ENCODE measurements around the gene SRP9. TPM values are rescaled to one million over a fixed set of nuclear protein-coding genes. Genes with fewer than 3 reads are reported as not detected.

SRP9 gene
- total and polyA plus RNA-seq, 12 donors, result 144 to 521 (median 293) TPM

GRCh38 chr1:225819346-225820192, 41.9 kb downstream of the SRP9 start:
- TF ChIP-seq CTCF (IDR thresholded peaks at IDR 0.05) (no peak), POLR2A (IDR thresholded peaks at IDR 0.05) (peak in 1 of 2 donors; percentile 41)
- peaks cover 95 to 96% of the 10 kb centered on the region in 2 donors for H3K4me1 ChIP-seq (replicated peaks in 1 of 2)
- peak overlapping the region in 1 of 4 donors; percentile 14 for H3K4me3 ChIP-seq
- 39 to 51% (median 44%) methylated on average over 12 of the region's 12 CpGs for WGBS, 4 donors
- no peaks in the 10 kb centered on the region for H3K27me3 ChIP-seq
- no peaks in the 10 kb centered on the region for H3K36me3 ChIP-seq (replicated peaks in 1 of 2)
- no peaks in the 10 kb centered on the region for H3K9me3 ChIP-seq (replicated peaks in 1 of 3)
- DNase-seq, result peak in 5 of 7 donors; percentile 57 to 72 (median 72)
- intact Hi-C loops (cut with DNase I), result no loop called here
- peak overlapping the region; percentile 47 to 98 (median 93) for H3K27ac ChIP-seq

DNA sequence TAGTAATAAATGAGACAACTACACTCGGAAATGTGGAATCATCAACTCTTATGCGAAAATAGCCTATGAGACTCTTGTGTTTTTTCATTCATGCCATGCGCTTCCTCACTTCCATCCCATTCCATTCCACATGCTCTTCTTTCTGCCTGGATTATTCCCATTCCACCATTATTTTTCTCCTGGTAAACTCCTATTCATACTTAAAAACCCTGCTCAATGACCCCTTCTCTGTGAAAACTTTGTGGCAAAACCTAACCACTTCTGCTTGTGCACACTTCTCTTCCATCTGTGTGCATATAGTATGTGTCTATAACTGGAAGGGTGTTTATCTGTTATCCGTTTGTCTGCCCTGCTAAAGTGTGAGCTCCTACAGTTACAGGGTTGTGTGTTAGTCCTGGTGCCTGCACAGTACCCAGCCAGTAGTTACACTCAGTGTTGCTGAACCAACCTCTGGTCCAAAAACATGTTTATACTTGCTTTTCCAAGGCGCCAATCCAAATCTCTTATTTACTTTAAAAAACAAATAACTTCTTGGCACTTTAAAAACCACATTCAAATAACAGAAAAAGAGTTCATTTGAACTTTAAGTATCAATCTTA, 43.0 kb downstream of the SRP9 start:
- intact Hi-C loops (cut with DNase I), result no loop called here
- Histone ChIP-seq H3K9me3 (replicated peaks in 1 of 3) (no peaks in the 10 kb centered on the region), H3K4me1 (replicated peaks in 1 of 2) (peaks cover 95 to 96% of the 10 kb centered on the region in 2 donors), H3K36me3 (replicated peaks in 1 of 2) (no peaks in the 10 kb centered on the region), H3K4me3 (no peak overlapping the region), H3K27ac (peak overlapping the region in 3 of 5 donors; percentile 93 to 98 (median 97)), H3K27me3 (no peaks in the 10 kb centered on the region)
- WGBS, 4 donors, result 70 to 81% (median 79%) methylated on average over 5 of the region's 5 CpGs
- no peak for DNase-seq
- TF ChIP-seq POLR2A (IDR thresholded peaks at IDR 0.05), result no peak
- no peak for TF ChIP-seq CTCF (IDR thresholded peaks at IDR 0.05)

GRCh38 chr1:225822655-225823403, 45.2 kb downstream of the SRP9 start:
- peak in 5 of 7 donors; percentile 60 to 72 (median 62) for DNase-seq
- Histone ChIP-seq H3K36me3 (replicated peaks in 1 of 2) (no peaks in the 10 kb centered on the region), H3K9me3 (replicated peaks in 1 of 3) (no peaks in the 10 kb centered on the region), H3K27ac (peak overlapping the region; percentile 45 to 98 (median 92)), H3K4me3 (no peak overlapping the region), H3K27me3 (no peaks in the 10 kb centered on the region), H3K4me1 (replicated peaks in 1 of 2) (peaks cover 93 to 95% of the 10 kb centered on the region in 2 donors)
- TF ChIP-seq CTCF (IDR thresholded peaks at IDR 0.05) (no peak), POLR2A (IDR thresholded peaks at IDR 0.05) (no peak)
- 51 to 68% (median 56%) methylated on average over 12 of the region's 12 CpGs for WGBS, 4 donors
- intact Hi-C loops (cut with DNase I), result no loop called here

GRCh38 chr1:225823811-225824261, 46.2 kb downstream of the SRP9 start:
- Histone ChIP-seq H3K27ac (peak overlapping the region; percentile 45 to 98 (median 92)), H3K4me1 (replicated peaks in 1 of 2) (peaks cover 85 to 92% of the 10 kb centered on the region in 2 donors), H3K27me3 (no peaks in the 10 kb centered on the region), H3K9me3 (replicated peaks in 1 of 3) (no peaks in the 10 kb centered on the region), H3K4me3 (no peak overlapping the region), H3K36me3 (replicated peaks in 1 of 2) (peaks cover 0 to 3% of the 10 kb centered on the region in 2 donors)
- intact Hi-C loops (cut with DNase I), result no loop called here
- peak in 1 of 2 donors; percentile 35 for TF ChIP-seq POLR2A (IDR thresholded peaks at IDR 0.05)
- TF ChIP-seq CTCF (IDR thresholded peaks at IDR 0.05), result no peak
- 54 to 87% (median 67%) methylated on average over 6 to 12 of the region's 12 CpGs for WGBS, 4 donors
- peak in 2 of 7 donors; percentile 24 to 54 for DNase-seq
